HEK293 (cell line): ENCODE results near the gene ZNF70.

Source experiments
- CTCF ChIA-PET: fragments of 350-600 bp; formaldehyde crosslinking; extraction: SDS; loops from one replicate; lab custom pipeline; 2021; ENCODE audit warnings: antibody characterized with exemption; lab: Yijun Ruan, JAX
- POLR2A ChIA-PET: fragments of 300-600 bp; formaldehyde crosslinking; extraction: SDS; loops from one replicate; lab custom pipeline; 2020; ENCODE audit warnings: antibody characterized with exemption, inconsistent platforms; lab: Yijun Ruan, JAX
- H3K27ac ChIP-seq: fragments of 200-500 bp; sonication (Bioruptor generic); 2 replicates; pipeline ENCODE4 v1.5.1; 2014; ENCODE audit warnings: low read depth, low read length, control low read depth, inconsistent platforms; ENCODE audit errors: extremely low read depth
- H3K36me3 ChIP-seq, 2 experiments: fragments of 200-500 bp in 1 of 2; sonication (Bioruptor generic) in 1 of 2; 1 replicate in 1 of 2; 2 replicates in 1 of 2; pipeline ENCODE4 v1.5.1; 2014 to 2017; ENCODE audit warnings: inconsistent platforms in 2 of 2, low read length in 2 of 2; ENCODE audit not compliant: control insufficient read depth in 2 of 2, insufficient read depth in 1 of 2
- H3K4me1 ChIP-seq: fragments of 200-500 bp; sonication (Bioruptor generic); 2 replicates; pipeline ENCODE4 v1.5.1; 2014; ENCODE audit warnings: mild to moderate bottlenecking, low read length, inconsistent platforms; ENCODE audit not compliant: control insufficient read depth, insufficient read depth
- H3K4me3 ChIP-seq: 2 replicates; pipeline ENCODE4 v1.5.1; 2011; ENCODE audit warnings: low read depth, mild to moderate bottlenecking, control low read depth, low read length, moderate library complexity
- H3K9me3 ChIP-seq: fragments of 200-500 bp; sonication (Bioruptor generic); 2 replicates; pipeline ENCODE4 v1.5.1; 2014; ENCODE audit warnings: low read depth, low read length, inconsistent platforms; ENCODE audit not compliant: control insufficient read depth, insufficient read depth
- KLF16 ChIP-seq: fragments of 450-650 bp; formaldehyde crosslinking; IDR thresholded peaks from 2 replicates; pipeline ENCODE4 v1.5.1; 2017; ENCODE audit warnings: missing biosample characterization, missing genetic modification characterization
- REPIN1 ChIP-seq: fragments of 450-650 bp; formaldehyde crosslinking; IDR thresholded peaks from 2 replicates; pipeline ENCODE4 v1.5.1; 2017; ENCODE audit warnings: missing biosample characterization, missing genetic modification characterization, low read depth
- ZBTB17 ChIP-seq: fragments of 450-650 bp; formaldehyde crosslinking; IDR thresholded peaks from 2 replicates; pipeline ENCODE4 v1.5.1; 2016; ENCODE audit warnings: missing biosample characterization, missing genetic modification characterization
- ZIC2 ChIP-seq: fragments of 450-650 bp; formaldehyde crosslinking; IDR thresholded peaks from 2 replicates; pipeline ENCODE4 v1.5.1; 2016; ENCODE audit warnings: missing biosample characterization, missing genetic modification characterization
- ZNF114 ChIP-seq: fragments of 450-650 bp; formaldehyde crosslinking; IDR thresholded peaks from 2 replicates; pipeline ENCODE4 v1.5.0; 2017; ENCODE audit warnings: missing biosample characterization, missing genetic modification characterization
- ZNF132 ChIP-seq: fragments of 450-650 bp; formaldehyde crosslinking; IDR thresholded peaks from 2 replicates; pipeline ENCODE4 v1.5.1; 2017; ENCODE audit warnings: missing biosample characterization, missing genetic modification characterization, borderline replicate concordance
- ZNF24 ChIP-seq: fragments of 450-650 bp; formaldehyde crosslinking; IDR thresholded peaks from 2 replicates; pipeline ENCODE4 v1.5.1; 2016; ENCODE audit warnings: missing biosample characterization, missing genetic modification characterization
- ZNF335 ChIP-seq: fragments of 450-650 bp; formaldehyde crosslinking; conservative IDR thresholded peaks from 2 replicates; pipeline ENCODE4 v1.5.1; 2016; ENCODE audit warnings: missing biosample characterization, missing genetic modification characterization
- ZNF561 ChIP-seq: fragments of 450-650 bp; IDR thresholded peaks from 2 replicates; pipeline ENCODE4 v1.5.1; 2018; ENCODE audit warnings: missing biosample characterization, missing genetic modification characterization, borderline replicate concordance
- ZNF596 ChIP-seq: fragments of 450-650 bp; IDR thresholded peaks from 2 replicates; pipeline ENCODE4 v1.5.0; 2018; ENCODE audit warnings: missing biosample characterization, mild to moderate bottlenecking, missing genetic modification characterization, moderate library complexity
- ZNF830 ChIP-seq: fragments of 450-650 bp; IDR thresholded peaks from 2 replicates; pipeline ENCODE4 v1.5.0; 2018; ENCODE audit warnings: missing biosample characterization, missing genetic modification characterization, low read depth, mild to moderate bottlenecking, moderate library complexity
- TF ChIP-seq, protein P1 (sequence below): fragments of 450-650 bp; formaldehyde crosslinking; IDR thresholded peaks from 2 replicates; pipeline ENCODE4 v1.5.1; 2016; ENCODE audit warnings: missing biosample characterization, missing genetic modification characterization
- TF ChIP-seq, protein P2 (sequence below): fragments of 450-650 bp; formaldehyde crosslinking; IDR thresholded peaks from 2 replicates; pipeline ENCODE4 v1.5.1; 2016; ENCODE audit warnings: missing biosample characterization, missing genetic modification characterization
- TF ChIP-seq, protein P3 (sequence below): fragments of 450-650 bp; formaldehyde crosslinking; IDR thresholded peaks from 2 replicates; pipeline ENCODE4 v1.5.1; 2017; ENCODE audit warnings: missing biosample characterization, missing genetic modification characterization
- TF ChIP-seq, protein P4 (sequence below): fragments of 450-650 bp; formaldehyde crosslinking; IDR thresholded peaks from 2 replicates; pipeline ENCODE4 v1.5.1; 2017; ENCODE audit warnings: missing biosample characterization, missing genetic modification characterization

ZNF70 gene

DNA sequence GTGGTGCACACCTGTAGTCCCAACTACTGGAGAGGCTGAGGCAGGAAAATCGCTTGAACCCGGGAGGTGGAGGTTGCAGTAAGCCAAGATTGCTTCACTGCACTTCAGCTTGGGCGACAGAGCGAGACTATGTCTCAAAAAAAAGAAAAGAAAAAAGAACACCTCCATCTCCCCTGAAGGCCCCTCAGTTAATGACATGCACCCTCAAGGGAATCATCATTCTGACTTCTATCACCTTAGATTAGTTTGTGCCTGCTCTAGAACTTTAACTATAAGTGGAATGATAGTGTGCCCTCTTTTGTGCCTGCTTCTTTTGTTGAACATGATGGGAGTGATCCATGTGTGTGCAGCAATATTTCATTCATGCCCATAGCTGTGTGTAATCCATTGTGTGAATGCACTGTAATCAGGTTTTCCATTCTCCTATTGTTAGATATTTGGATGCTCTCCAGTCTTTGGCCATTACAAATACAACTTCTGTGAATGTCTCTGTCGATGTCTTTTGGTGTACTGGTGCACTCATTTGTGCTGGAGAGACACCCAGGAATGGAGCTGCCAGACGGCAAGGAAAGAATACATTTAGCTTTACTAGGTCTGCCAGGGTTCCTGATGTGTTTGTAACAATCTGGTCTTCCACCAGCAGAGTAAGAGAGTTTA lies 4.2 kb upstream of the ZNF70 start (continued):
- TF ChIP-seq, protein P1, sequence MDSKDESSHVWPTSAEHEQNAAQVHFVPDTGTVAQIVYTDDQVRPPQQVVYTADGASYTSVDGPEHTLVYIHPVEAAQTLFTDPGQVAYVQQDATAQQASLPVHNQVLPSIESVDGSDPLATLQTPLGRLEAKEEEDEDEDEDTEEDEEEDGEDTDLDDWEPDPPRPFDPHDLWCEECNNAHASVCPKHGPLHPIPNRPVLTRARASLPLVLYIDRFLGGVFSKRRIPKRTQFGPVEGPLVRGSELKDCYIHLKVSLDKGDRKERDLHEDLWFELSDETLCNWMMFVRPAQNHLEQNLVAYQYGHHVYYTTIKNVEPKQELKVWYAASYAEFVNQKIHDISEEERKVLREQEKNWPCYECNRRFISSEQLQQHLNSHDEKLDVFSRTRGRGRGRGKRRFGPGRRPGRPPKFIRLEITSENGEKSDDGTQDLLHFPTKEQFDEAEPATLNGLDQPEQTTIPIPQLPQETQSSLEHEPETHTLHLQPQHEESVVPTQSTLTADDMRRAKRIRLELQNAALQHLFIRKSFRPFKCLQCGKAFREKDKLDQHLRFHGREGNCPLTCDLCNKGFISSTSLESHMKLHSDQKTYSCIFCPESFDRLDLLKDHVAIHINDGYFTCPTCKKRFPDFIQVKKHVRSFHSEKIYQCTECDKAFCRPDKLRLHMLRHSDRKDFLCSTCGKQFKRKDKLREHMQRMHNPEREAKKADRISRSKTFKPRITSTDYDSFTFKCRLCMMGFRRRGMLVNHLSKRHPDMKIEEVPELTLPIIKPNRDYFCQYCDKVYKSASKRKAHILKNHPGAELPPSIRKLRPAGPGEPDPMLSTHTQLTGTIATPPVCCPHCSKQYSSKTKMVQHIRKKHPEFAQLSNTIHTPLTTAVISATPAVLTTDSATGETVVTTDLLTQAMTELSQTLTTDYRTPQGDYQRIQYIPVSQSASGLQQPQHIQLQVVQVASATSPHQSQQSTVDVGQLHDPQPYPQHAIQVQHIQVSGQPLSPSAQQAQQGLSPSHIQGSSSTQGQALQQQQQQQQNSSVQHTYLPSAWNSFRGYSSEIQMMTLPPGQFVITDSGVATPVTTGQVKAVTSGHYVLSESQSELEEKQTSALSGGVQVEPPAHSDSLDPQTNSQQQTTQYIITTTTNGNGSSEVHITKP (tag by site-specific recombination) = no peak
- TF ChIP-seq ZNF561 (tag by site-specific recombination) = no peak
- TF ChIP-seq ZNF114 (tag by site-specific recombination) = no peak
- TF ChIP-seq, protein P2, sequence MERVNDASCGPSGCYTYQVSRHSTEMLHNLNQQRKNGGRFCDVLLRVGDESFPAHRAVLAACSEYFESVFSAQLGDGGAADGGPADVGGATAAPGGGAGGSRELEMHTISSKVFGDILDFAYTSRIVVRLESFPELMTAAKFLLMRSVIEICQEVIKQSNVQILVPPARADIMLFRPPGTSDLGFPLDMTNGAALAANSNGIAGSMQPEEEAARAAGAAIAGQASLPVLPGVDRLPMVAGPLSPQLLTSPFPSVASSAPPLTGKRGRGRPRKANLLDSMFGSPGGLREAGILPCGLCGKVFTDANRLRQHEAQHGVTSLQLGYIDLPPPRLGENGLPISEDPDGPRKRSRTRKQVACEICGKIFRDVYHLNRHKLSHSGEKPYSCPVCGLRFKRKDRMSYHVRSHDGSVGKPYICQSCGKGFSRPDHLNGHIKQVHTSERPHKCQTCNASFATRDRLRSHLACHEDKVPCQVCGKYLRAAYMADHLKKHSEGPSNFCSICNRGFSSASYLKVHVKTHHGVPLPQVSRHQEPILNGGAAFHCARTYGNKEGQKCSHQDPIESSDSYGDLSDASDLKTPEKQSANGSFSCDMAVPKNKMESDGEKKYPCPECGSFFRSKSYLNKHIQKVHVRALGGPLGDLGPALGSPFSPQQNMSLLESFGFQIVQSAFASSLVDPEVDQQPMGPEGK = no peak
- TF ChIP-seq ZNF132 (tag by site-specific recombination) = no peak
- TF ChIP-seq ZNF335 (tag by site-specific recombination) = peak; percentile 59

DNA sequence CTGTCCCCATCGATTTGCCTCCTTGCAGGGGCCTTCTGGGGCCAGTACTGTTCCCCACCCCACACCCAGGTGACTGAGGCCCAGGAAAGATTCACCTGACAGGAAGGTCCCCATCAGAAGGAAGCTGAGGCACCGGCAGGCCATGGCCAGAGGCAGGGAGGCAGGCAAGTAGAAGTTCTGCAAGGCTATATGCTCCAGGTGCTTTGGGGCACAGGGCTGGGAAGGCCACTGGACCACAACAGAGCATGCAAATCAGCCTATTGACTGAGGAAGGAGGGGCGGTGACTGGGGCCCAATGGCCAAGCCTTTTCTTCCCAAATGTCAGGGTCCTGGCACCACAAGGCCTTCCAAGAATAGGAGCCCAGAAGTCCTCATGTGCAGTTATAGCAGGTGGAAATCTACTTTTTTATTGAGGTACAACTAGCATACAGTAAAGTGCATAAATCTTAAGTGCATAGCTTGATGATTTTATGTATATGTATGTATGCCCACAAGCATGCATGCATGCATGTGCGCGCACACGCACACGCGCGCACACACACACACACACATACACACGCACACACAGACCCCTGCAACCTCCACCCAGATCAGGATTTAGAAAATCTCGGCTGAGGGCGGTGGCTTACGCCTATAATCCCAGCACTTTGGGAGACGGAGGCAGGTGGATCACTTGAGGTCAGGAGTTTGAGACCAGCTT lies 3.5 kb upstream of the ZNF70 start, which contains the start of gene VPREB3:
Gene VPREB3 (minus strand): TSS at position 206 of the 700 bp plus-strand sequence. CDS start 62 bp downstream, at position 144.
- Histone ChIP-seq H3K27ac (no peak within 1 kb of the TSS), H3K9me3 (no peaks in the 10 kb centered on the region), H3K4me1 (peaks cover 9% of the 10 kb centered on the region; the same call in 1 of the 2 replicates), H3K36me3 (no peaks in the 10 kb centered on the region), H3K4me3 (no peak within 1 kb of the TSS)
- CTCF ChIA-PET = interaction anchor here (0.6 to 2.0 kb wide), 3 partner anchors 14 to 169 kb away, joined by 3 to 6 read pairs (median 3); partner anchors contain the start of genes CHCHD10 and SLC2A11
- POLR2A ChIA-PET = interaction anchor here (0.9 kb wide), 1 partner anchor 13 kb away, joined by 3 read pairs; no protein-coding TSS in a partner anchor
- no peak for TF ChIP-seq ZBTB17 (tag by site-specific recombination)
- TF ChIP-seq REPIN1 (tag by site-specific recombination) = no peak
- no peak for TF ChIP-seq ZNF596 (tag by site-specific recombination)
- TF ChIP-seq, protein P3, sequence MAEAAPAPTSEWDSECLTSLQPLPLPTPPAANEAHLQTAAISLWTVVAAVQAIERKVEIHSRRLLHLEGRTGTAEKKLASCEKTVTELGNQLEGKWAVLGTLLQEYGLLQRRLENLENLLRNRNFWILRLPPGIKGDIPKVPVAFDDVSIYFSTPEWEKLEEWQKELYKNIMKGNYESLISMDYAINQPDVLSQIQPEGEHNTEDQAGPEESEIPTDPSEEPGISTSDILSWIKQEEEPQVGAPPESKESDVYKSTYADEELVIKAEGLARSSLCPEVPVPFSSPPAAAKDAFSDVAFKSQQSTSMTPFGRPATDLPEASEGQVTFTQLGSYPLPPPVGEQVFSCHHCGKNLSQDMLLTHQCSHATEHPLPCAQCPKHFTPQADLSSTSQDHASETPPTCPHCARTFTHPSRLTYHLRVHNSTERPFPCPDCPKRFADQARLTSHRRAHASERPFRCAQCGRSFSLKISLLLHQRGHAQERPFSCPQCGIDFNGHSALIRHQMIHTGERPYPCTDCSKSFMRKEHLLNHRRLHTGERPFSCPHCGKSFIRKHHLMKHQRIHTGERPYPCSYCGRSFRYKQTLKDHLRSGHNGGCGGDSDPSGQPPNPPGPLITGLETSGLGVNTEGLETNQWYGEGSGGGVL (tag by site-specific recombination) = no peak
- no peak for TF ChIP-seq ZIC2 (tag by site-specific recombination)
- TF ChIP-seq, protein P4, sequence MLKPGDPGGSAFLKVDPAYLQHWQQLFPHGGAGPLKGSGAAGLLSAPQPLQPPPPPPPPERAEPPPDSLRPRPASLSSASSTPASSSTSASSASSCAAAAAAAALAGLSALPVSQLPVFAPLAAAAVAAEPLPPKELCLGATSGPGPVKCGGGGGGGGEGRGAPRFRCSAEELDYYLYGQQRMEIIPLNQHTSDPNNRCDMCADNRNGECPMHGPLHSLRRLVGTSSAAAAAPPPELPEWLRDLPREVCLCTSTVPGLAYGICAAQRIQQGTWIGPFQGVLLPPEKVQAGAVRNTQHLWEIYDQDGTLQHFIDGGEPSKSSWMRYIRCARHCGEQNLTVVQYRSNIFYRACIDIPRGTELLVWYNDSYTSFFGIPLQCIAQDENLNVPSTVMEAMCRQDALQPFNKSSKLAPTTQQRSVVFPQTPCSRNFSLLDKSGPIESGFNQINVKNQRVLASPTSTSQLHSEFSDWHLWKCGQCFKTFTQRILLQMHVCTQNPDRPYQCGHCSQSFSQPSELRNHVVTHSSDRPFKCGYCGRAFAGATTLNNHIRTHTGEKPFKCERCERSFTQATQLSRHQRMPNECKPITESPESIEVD (tag by site-specific recombination) = no peak
- no peak for TF ChIP-seq ZNF132 (tag by site-specific recombination)
- no peak for TF ChIP-seq ZNF830 (tag by site-specific recombination)
- no peak for TF ChIP-seq KLF16
- TF ChIP-seq ZNF24 (tag by site-specific recombination) = no peak
